H1 (cell line): ENCODE data around the gene RAB31. TPM values are rescaled to one million over a fixed set of nuclear protein-coding genes. Genes with fewer than 3 reads are reported as not detected.

Experiments used
- CTCF ChIA-PET: fragments of 300-600 bp; sonication (Branson Sonifier 250); formaldehyde crosslinking; loops from one replicate; lab custom pipeline; 2021; ENCODE audit not compliant: partially characterized antibody; lab: Charles Lee
- POLR2A ChIA-PET: fragments of 300-600 bp; sonication (Branson Sonifier 250); formaldehyde crosslinking; loops from one replicate; lab custom pipeline; 2021; ENCODE audit warnings: inconsistent platforms; ENCODE audit not compliant: partially characterized antibody; lab: Charles Lee
- DNase-seq, 2 experiments: peaks; one replicate each; pipeline versions ENCODE4 v3.0.0 to v3.0.0-alpha.2; 2010 to 2022; ENCODE audit warnings: low spot score in 2 of 2, low read depth in 1 of 2, mixed read lengths in 1 of 2
- FAIRE-seq: peaks from 2 replicates; lab custom pipeline; 2011; peaks lifted over from hg19 to GRCh38; lab: Jason Lieb, UNC
- H2AFZ ChIP-seq: 2 replicates; pipeline ENCODE4 v1.8.1; 2012; ENCODE audit warnings: low read length, inconsistent platforms
- H2AK5ac ChIP-seq: 2 replicates; pipeline ENCODE4 v1.6.1; 2013; ENCODE audit warnings: low read depth, low read length
- H2BK120ac ChIP-seq: replicated peaks from 2 replicates; pipeline ENCODE3; 2013; ENCODE audit warnings: low read depth, low read length, inconsistent platforms
- H2BK12ac ChIP-seq: 2 replicates; pipeline ENCODE4 v1.6.1; 2013; ENCODE audit warnings: low read depth, low read length
- H2BK15ac ChIP-seq: 2 replicates; pipeline ENCODE4 v1.6.1; 2013; ENCODE audit warnings: low read length
- H2BK20ac ChIP-seq: 2 replicates; pipeline ENCODE4 v1.6.1; 2013; ENCODE audit warnings: low read length
- H2BK5ac ChIP-seq: 2 replicates; pipeline ENCODE4 v1.6.1; 2013; ENCODE audit warnings: low read depth, low read length
- H3K14ac ChIP-seq: 2 replicates; pipeline ENCODE4 v1.6.1; 2013; ENCODE audit warnings: inconsistent platforms; ENCODE audit not compliant: insufficient read length
- H3K18ac ChIP-seq: 2 replicates; pipeline ENCODE4 v1.6.1; 2013; ENCODE audit warnings: low read length; ENCODE audit errors: extremely low read depth
- H3K23ac ChIP-seq: 2 replicates; pipeline ENCODE4 v1.6.1; 2013; ENCODE audit warnings: inconsistent platforms; ENCODE audit not compliant: insufficient read length
- H3K23me2 ChIP-seq: 2 replicates; pipeline ENCODE4 v1.6.1; 2013; ENCODE audit warnings: low read depth, low read length
- H3K27ac ChIP-seq: 2 replicates; pipeline ENCODE4 v1.6.1; 2011; ENCODE audit warnings: low read depth, low read length, inconsistent platforms
- H3K27me3 ChIP-seq, 4 experiments: replicated peaks in 1 of 4; 1 replicate in 1 of 4; 2 replicates in 3 of 4; pipeline versions ENCODE4 v1.6.1 to v1.8.1; 2011 to 2013; ENCODE audit warnings: low read length in 3 of 4, mild to moderate bottlenecking in 3 of 4, inconsistent platforms in 2 of 4, mixed read lengths in 2 of 4, moderate library complexity in 1 of 4; ENCODE audit not compliant: control insufficient read depth in 3 of 4, insufficient read depth in 3 of 4; ENCODE audit errors: extremely low read depth in 1 of 4
- H3K36me3 ChIP-seq, 4 experiments: 2 replicates each; pipeline versions ENCODE4 v1.6.1 to v1.8.1; 2011 to 2013; ENCODE audit warnings: mild to moderate bottlenecking in 4 of 4, low read length in 3 of 4, moderate library complexity in 2 of 4, control low read depth in 1 of 4, inconsistent platforms in 1 of 4; ENCODE audit not compliant: insufficient read depth in 4 of 4, control insufficient read depth in 2 of 4
- H3K4ac ChIP-seq: replicated peaks from 2 replicates; pipeline ENCODE3; 2013; ENCODE audit warnings: low read length, low read depth, mixed read lengths, inconsistent platforms; ENCODE audit not compliant: insufficient read length
- H3K4me1 ChIP-seq, 4 experiments: replicated peaks in 1 of 4; 1 replicate in 1 of 4; 2 replicates in 3 of 4; pipeline versions ENCODE4 v1.6.1 to v1.8.1; 2011 to 2013; ENCODE audit warnings: low read length in 3 of 4, inconsistent platforms in 2 of 4, mixed read lengths in 1 of 4; ENCODE audit not compliant: insufficient read depth in 4 of 4, control insufficient read depth in 3 of 4
- H3K4me2 ChIP-seq, 2 experiments: 2 replicates each; pipeline versions ENCODE4 v1.6.1 to v1.8.1; 2011 to 2013; ENCODE audit warnings: low read depth in 2 of 2, low read length in 2 of 2, control low read depth in 1 of 2, inconsistent platforms in 1 of 2, mild to moderate bottlenecking in 1 of 2; ENCODE audit not compliant: insufficient read depth in 1 of 2
- H3K4me3 ChIP-seq, 4 experiments: fragments of 200-600, 300-600 bp in 1 of 4; sonication (generic), shearing (Covaris generic), sonication (Bioruptor Twin) in 1 of 4; 2 replicates each; pipeline versions ENCODE4 v1.5.1 to v1.8.1; 2011 to 2016; ENCODE audit warnings: low read length in 4 of 4, low read depth in 3 of 4, control low read depth in 2 of 4, inconsistent platforms in 2 of 4, mild to moderate bottlenecking in 2 of 4, mixed read lengths in 1 of 4, moderate library complexity in 1 of 4; ENCODE audit not compliant: insufficient read depth in 2 of 4; ENCODE audit errors: extremely low read depth in 1 of 4
- H3K56ac ChIP-seq: replicated peaks from 2 replicates; pipeline ENCODE3; 2013; ENCODE audit warnings: low read depth, mild to moderate bottlenecking, mixed read lengths, low read length, inconsistent platforms; ENCODE audit not compliant: insufficient read length
- H3K79me1 ChIP-seq: 2 replicates; pipeline ENCODE4 v1.6.1; 2013; ENCODE audit warnings: low read depth, low read length, control low read depth
- H3K79me2 ChIP-seq, 2 experiments: 2 replicates each; pipeline versions ENCODE4 v1.6.1 to v1.8.1; 2012 to 2013; ENCODE audit warnings: low read length in 2 of 2, mild to moderate bottlenecking in 2 of 2, inconsistent platforms in 1 of 2; ENCODE audit not compliant: insufficient read depth in 2 of 2, control insufficient read depth in 1 of 2
- H3K9ac ChIP-seq, 4 experiments: replicated peaks in 1 of 4; 1 replicate in 1 of 4; 2 replicates in 3 of 4; pipeline versions ENCODE4 v1.6.1 to v1.8.1; 2011 to 2013; ENCODE audit warnings: low read depth in 3 of 4, low read length in 3 of 4, control low read depth in 2 of 4, mild to moderate bottlenecking in 2 of 4, moderate library complexity in 2 of 4, inconsistent platforms in 1 of 4; ENCODE audit errors: extremely low read depth in 1 of 4
- H3K9me3 ChIP-seq, 2 experiments: 2 replicates each; pipeline versions ENCODE4 v1.6.1 to v1.8.1; 2012 to 2013; ENCODE audit warnings: mild to moderate bottlenecking in 2 of 2, moderate library complexity in 2 of 2, control low read depth in 1 of 2, inconsistent platforms in 1 of 2, low read depth in 1 of 2, low read length in 1 of 2, mixed read lengths in 1 of 2; ENCODE audit not compliant: insufficient read depth in 2 of 2
- H4K20me1 ChIP-seq, 2 experiments: replicated peaks in 1 of 2; 2 replicates each; pipeline versions ENCODE3 to v1.8.1; 2011 to 2013; ENCODE audit warnings: inconsistent platforms in 2 of 2, low read length in 2 of 2, mild to moderate bottlenecking in 1 of 2; ENCODE audit not compliant: insufficient read depth in 2 of 2, control insufficient read depth in 1 of 2
- H4K5ac ChIP-seq: 2 replicates; pipeline ENCODE4 v1.6.1; 2013; ENCODE audit warnings: low read length, low read depth, mixed read lengths, inconsistent platforms; ENCODE audit not compliant: insufficient read length
- H4K8ac ChIP-seq: 2 replicates; pipeline ENCODE4 v1.8.0; 2013; ENCODE audit warnings: mild to moderate bottlenecking, moderate library complexity, low read length, inconsistent platforms; ENCODE audit not compliant: insufficient read depth; ENCODE audit errors: extremely low read depth
- H4K91ac ChIP-seq: replicated peaks from 2 replicates; pipeline ENCODE3; 2013; ENCODE audit warnings: low read length, mixed read lengths, inconsistent platforms; ENCODE audit not compliant: insufficient read length
- CBX8 ChIP-seq: fragments of 300-800, 300-1000 bp; sonication (generic); IDR thresholded peaks from 2 replicates; pipeline ENCODE4 v1.7.1; 2016; ENCODE audit warnings: low read depth, low read length, borderline replicate concordance
- RBBP5 ChIP-seq: IDR thresholded peaks from 2 replicates; pipeline ENCODE4 v1.7.1; 2012; ENCODE audit warnings: low read depth, mild to moderate bottlenecking, inconsistent platforms, low read length, moderate library complexity, borderline replicate concordance
- TAF1 ChIP-seq: IDR thresholded peaks from 2 replicates; pipeline ENCODE4 v1.6.1; 2011; ENCODE audit warnings: mild to moderate bottlenecking, low read depth, low read length
- WGBS, 2 experiments: shearing (Covaris generic) in 1 of 2; methylation state at CpG; one replicate each; pipeline versions ENCODE4 v1.1.6 to v1.1.7; 2013 to 2015; ENCODE audit warnings: low lambda C conversion rate in 2 of 2, mixed read lengths in 2 of 2, inconsistent platforms in 1 of 2, low coverage in 1 of 2, missing lambda C conversion rate in 1 of 2; ENCODE audit not compliant: insufficient replicate concordance in 2 of 2, insufficient coverage in 1 of 2, insufficient read length in 1 of 2; ENCODE audit errors: extremely low coverage in 1 of 2, missing lambda C conversion rate in 1 of 2; 5-methylcytosine and 5-hydroxymethylcytosine counted together
- polyA plus RNA-seq, 7 experiments: library from polyadenylated mRNA; depleted of rRNA in 3 of 7; stranded (reverse) in 5 of 7; unstranded in 2 of 7; fragments of >200 nt in 5 of 7; fragments of 200-250 nt in 2 of 7; gene quantifications; 1 replicate in 5 of 7; 2 replicates in 1 of 7; 4 replicates in 1 of 7; pipeline versions ENCODE4 v1.2.1 to v1.2.3, GENCODE V29; 2011 to 2013; ENCODE audit warnings: missing spikeins in 2 of 7, mixed read lengths in 2 of 7
- total RNA-seq: library from RNA; stranded (reverse); fragmentation: NEBNext Ultra II Directional; extraction: Animal tissue kit (Norgen Biotek cat#: 25700); gene quantifications from 2 replicates; pipeline ENCODE4 v1.2.1, GENCODE V29; 2021

The RAB31 gene
- total and polyA plus RNA-seq, 2 of the 8 experiments (the other 6 are each of a cell fraction or from before 2014, with no cell fraction given): 15.2 to 40.9 TPM

DNA sequence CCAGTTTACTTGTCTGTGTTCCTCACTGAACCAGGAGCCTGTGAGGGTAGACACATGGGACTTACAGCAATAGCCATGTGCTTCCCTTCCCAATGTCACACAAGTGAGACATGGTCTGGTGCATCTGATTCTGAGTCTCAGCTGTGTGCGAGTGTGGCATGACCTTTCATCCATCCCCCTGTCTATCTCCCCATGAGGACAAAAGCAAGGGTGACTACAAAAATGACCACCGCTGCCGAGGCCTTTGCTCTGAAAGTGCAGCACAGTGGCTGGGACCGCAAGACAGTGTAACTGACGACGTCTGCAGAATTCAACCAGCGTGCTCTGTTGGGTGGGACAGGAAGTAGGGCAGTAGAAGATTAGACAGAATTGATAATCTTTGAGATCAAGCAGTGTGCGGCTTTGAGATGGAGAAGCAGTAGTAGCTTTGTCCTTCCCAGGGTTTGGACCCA, 50.5 kb downstream of the RAB31 start:
- no peak overlapping the region for H3K4ac ChIP-seq
- ChIA-PET CTCF (no interaction called here), POLR2A (no interaction called here)
- H3K9me3 ChIP-seq: no peaks in the 10 kb centered on the region
- no peak overlapping the region for H3K56ac ChIP-seq
- H3K4me3 ChIP-seq: no peak overlapping the region
- H3K79me2 ChIP-seq: no peaks in the 10 kb centered on the region
- H2BK12ac ChIP-seq: no peak overlapping the region
- H3K36me3 ChIP-seq: no peaks in the 10 kb centered on the region
- H3K79me1 ChIP-seq: no peaks in the 10 kb centered on the region; the same call in 1 of the 2 replicates
- H4K8ac ChIP-seq: no peak overlapping the region
- no peak overlapping the region for H3K18ac ChIP-seq
- DNase-seq (no peak), FAIRE-seq (no peak)
- no peaks in the 10 kb centered on the region for H3K27me3 ChIP-seq
- H3K9ac ChIP-seq: no peak overlapping the region
- H4K5ac ChIP-seq: no peak overlapping the region
- H3K14ac ChIP-seq: no peak overlapping the region
- no peak overlapping the region for H3K27ac ChIP-seq
- no peak overlapping the region for H4K91ac ChIP-seq
- WGBS, 2 experiments: 92% methylated on average over 8 of the region's 8 CpGs; no CpG with 5 or more reads in 1 of the 2 experiments
- H2AFZ ChIP-seq: no peak overlapping the region
- no peaks in the 10 kb centered on the region for H3K23me2 ChIP-seq
- H2BK20ac ChIP-seq: no peak overlapping the region
- H3K4me1 ChIP-seq: no peaks in the 10 kb centered on the region
- no peak overlapping the region for H2BK15ac ChIP-seq
- no peak overlapping the region for H2BK120ac ChIP-seq
- H2AK5ac ChIP-seq: peak overlapping the region; percentile 30
- no peak overlapping the region for H3K23ac ChIP-seq
- H2BK5ac ChIP-seq: peak overlapping the region; percentile 2; the same call in 1 of the 2 replicates
- H3K4me2 ChIP-seq: no peak overlapping the region
- H4K20me1 ChIP-seq: no peaks in the 10 kb centered on the region
- TF ChIP-seq CBX8 (no peak), TAF1 (no peak), RBBP5 (no peak)
